ENCODE data around the gene TJP1.
"Not testable (repeated sequence)": the region's sequence is repeated elsewhere in the genome, so short reads cannot be mapped to it uniquely, and the experiment has no call there.

Gene TJP1

GRCh38 chr15:29678504-29679034 lies 143.7 kb downstream of the TJP1 start:
- DNase-seq: no peak

DNA sequence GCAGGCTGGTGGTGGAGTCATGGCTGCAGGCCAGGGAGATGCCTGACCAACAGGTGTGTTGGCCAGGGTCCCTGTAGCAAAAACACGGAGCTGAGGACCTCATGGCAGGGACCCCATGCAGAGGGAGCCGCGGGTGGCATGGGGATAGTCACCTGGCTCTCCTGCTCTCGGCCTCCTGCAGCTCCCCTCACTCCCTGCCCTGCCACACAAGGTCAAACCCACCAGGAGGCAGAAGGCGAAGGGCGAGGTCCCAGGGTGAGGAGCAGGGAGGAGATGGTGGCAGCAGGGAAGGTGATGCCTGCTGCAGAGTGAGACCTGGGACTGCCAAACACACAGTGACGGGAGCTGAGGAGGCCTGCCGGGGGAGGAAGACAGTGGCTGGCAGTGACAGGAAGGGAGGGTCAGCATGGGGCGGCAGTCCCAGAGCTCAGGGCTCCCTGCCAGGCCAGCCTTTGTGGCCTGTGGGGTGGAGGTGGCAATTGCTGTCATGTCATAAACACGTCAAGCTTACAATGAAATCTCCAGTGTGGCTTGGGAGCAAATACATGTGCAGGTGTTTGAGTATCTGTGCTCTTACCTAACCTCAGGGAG lies 144.3 kb downstream of the TJP1 start:
- no peak for DNase-seq

DNA sequence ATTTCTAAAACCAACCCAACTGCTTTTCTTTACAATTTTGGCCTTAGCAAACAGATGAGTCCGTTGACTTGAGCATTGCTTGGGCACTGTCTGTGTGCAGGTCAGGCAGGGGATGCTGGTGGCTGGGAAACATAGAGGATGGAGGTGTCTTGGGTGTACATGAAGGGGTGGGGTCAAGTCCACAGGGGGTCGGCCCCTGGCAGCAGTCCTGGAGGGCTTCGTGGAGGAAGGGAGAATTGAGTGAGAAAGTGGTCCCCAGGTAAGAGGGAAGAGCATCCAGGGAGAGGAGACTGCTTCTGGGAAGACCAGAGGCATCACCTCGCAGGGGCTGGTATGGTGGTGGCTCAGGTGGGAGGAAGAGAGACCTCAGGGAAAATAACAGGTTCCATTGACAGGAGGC lies 144.8 kb downstream of the TJP1 start:
- no peak for DNase-seq

- DNase-seq: no peak
These were observed 145.3 kb downstream of the TJP1 start for GRCh38 chr15:29676961-29677402.

- not testable (repeated sequence) for DNase-seq
These were observed 145.8 kb downstream of the TJP1 start for GRCh38 chr15:29676374-29676960.

DNA sequence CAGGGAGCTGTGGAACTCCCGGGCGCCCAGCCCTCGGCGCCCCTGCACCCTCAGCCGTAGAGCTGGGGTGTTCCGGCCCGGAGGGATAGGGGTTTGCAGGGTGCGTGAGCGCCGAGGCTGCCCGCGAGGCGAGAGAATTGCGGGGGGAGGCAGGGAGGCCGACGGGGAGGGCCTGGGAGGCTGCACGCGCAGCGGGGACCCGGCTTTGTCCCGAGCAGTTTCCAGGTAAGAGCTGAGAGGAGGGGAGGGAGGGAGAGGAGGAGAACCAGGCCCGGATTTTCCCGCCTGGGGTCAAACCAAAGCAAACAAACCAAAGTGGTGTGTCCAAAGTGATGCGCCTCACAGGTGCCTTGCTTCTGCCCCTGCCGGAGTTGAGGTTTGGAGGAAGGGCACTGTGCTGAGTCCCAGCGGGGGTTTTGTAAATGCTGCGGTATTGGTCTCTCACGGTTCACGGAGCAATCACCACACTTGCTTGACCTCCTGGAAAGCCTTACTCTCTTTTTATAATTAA lies 146.4 kb downstream of the TJP1 start:
- DNase-seq: no peak

- DNase-seq: peak; percentile 19
These were observed 147.4 kb downstream of the TJP1 start for GRCh38 chr15:29674661-29675533.

- no peak for DNase-seq
These were observed 149.1 kb downstream of the TJP1 start for GRCh38 chr15:29672923-29673809.

DNA sequence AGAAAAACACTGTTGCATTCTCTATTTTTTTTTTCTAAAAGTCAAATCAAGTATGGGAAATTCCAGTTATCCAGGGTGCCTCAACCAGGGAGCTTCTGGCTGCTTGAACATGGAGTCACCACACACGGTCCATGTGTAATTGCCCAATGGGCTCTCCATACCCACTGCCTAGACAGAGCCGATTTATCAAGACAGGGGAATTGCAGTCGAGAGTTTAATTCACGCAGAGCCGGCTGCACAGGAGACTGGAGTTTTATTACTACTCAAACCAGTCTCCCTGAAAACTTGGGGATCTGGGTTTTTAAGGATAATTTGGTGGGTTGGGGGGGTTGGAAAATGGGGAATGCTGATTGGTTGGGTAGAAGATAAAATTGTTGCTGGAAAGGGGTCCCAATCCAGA lies 149.8 kb downstream of the TJP1 start:
- no peak for DNase-seq

DNA sequence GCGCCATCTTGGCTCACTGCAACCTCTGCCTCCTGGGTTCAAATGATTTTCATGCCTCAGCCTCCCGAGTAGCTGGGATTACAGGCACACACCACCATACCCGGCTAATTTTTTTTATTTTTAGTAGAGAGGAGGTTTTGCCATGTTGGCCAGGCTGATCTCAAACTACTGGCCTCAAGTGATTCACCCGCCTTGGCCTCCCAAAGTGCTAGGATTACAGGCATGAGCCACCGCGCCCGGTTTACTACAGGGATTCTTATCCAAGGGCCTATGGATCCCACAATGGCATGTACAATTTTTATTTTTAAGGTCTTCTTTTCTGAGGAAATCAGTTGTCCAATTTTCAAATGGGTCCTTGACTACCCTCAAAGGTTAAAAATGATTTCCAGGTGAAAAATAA lies 150.2 kb downstream of the TJP1 start:
- DNase-seq: not testable (repeated sequence)

DNA sequence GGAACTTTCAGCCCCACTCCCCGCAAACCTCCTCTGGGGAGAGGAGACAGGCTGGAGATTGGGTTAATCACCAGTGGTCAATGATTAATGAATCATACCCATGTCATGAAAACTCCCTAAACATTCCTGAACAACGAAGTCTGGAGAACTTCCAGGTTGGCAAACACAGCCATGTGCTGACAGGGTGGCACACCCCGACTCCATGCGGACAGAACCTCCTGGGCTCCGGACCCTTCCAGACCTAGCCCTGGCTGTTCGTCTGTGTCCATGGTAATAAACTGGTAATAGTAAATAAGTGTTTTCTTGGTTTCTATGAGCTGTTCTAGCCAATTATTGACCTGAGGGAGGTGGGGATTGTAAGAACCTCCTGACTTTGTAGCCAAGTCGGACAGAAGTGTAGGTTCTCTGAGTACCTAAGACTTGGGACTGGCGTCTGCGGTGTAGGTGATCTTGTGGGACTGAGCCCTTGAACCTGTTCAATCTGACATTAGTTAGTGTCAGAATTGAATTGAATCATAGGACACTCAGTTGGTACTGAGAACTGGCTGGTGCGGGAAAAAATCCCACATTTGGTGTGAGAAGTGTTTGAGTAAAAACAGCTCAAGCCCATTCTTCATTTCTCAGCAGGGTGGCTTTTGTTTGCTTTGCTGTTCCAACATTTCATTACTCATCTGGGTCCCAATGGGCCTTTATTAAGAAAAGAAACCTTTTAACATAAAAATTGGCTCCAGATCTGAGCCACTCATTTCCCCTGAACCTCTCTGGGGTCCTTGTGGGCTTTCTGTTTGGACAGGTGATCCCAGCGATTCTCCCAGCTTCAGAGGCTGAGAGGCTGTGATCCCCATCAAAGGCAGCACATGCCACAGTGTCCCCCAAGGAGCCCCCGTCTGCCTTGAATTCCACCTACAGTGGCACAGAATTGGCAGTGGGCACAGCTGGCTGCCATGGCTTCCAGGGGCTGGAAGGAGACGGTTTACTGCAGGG lies 151.0 kb downstream of the TJP1 start:
- no peak for DNase-seq

GRCh38 chr15:29670266-29670665 lies 152.0 kb downstream of the TJP1 start:
- DNase-seq: no peak

GRCh38 chr15:29669823-29670222 lies 152.4 kb downstream of the TJP1 start:
- DNase-seq: no peak

GRCh38 chr15:29668120-29668602 lies 154.1 kb downstream of the TJP1 start:
- DNase-seq: peak; percentile 54

DNA sequence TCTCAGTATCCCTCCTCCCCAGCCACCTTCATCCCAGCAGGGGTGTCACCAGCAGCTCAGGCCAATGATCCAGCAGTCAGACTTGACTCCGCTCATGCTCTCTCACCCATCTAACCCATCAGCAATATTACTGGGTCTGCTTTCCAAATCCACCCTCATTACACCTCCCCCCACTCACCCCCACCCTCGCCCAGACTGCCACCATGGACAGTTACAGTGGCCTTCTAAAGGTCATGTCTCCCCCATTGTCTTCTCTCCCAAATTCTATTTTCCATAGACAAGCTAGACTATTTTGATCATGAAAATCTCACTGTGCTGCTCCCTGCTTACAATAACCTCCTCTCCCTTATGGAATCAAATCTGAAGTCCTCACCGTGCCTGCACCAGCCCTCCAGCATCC lies 156.0 kb downstream of the TJP1 start:
- DNase-seq: no peak

- DNase-seq: no peak
These were observed 156.7 kb downstream of the TJP1 start for GRCh38 chr15:29665444-29666003.

- no peak for DNase-seq
These were observed 157.9 kb downstream of the TJP1 start for GRCh38 chr15:29664406-29664805.

- DNase-seq: not testable (repeated sequence)
These were observed 164.8 kb downstream of the TJP1 start for GRCh38 chr15:29657476-29657817.

DNA sequence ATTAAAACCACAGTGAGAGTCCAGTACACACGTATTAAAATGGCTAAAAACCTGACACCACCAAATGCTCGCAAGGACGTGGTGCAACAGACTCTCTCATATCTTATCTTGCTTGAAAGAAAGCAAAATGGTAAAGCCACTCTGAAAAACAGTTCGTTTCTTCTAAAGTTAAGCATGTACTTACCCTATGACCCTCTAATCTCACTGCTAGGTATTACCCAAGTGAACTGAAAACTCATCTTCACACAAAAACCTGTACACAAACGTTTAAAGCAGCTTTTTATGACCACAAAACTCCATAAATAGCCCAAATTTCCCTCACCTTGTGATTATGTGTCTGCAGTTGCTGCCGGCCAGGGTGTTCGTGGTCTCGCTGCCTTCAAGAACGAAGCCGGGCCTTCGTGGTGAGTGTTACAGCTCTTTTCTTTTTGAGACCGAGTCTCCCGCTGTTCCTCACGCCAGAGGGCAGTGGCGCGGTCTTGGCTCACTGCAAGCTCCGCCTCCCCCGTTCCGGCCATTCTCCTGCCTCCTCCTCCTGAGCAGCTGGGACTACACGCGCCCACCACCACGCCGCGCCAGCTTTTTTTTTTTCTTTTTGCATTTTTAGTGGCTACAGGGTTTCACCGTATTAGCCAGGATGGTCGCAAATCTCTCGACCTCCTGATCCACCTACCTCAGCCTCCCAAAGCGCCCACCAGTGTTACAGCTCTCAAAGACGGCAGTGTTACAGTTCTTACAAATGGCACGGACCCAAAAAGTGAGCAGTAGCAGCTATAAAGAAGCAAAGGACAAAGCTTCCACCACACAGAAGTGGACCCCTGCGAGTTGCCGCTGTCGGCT lies 165.4 kb downstream of the TJP1 start:
- DNase-seq: no peak

DNA sequence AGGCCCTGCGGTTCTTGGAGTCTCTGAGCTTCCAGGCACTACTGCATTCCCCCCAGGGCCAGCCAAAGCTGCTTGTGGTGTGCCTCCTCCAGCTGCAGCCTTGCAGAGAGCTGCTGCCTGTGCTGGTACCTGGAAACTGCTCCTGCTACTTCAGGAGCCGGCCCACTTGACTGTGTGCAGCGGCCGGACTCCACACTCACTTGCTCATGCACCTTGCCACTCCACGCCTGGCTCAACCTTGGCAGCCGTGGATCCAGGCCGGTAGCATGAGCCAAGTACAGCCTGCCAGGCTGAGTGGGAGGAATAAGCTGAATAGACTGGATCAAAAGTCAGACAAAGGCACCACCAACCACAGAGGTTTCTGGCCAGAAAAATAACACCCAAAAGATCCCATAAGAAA lies 169.7 kb downstream of the TJP1 start:
- DNase-seq: no peak

Data from NCI-H526 treated with DMSO at 0.1 percent for 48 hours (cell line).